Stomach (tissue), 4 donors: ENCODE results near the gene CPLANE2.

Experiments
- CTCF ChIP-seq, 7 experiments: fragments of 450-650 bp in 4 of 7; fragments of 200-600 bp in 3 of 7; sonication (generic) in 3 of 7; IDR thresholded peaks; one replicate each; pipeline ENCODE4 v1.5.1; 2016 to 2019; ENCODE audit warnings: antibody characterized with exemption in 7 of 7, control low read depth in 2 of 7, mild to moderate bottlenecking in 1 of 7
- EP300 ChIP-seq: sonication (generic); formaldehyde crosslinking; IDR thresholded peaks from one replicate; pipeline ENCODE4 v1.6.1; 2017; ENCODE audit warnings: antibody characterized with exemption
- POLR2A ChIP-seq, 4 donors: fragments of 450-650 bp; IDR thresholded peaks; one replicate each; pipeline ENCODE4 v1.6.1; 2016; ENCODE audit warnings: antibody characterized with exemption in 4 of 4, control low read depth in 2 of 4, mild to moderate bottlenecking in 1 of 4, moderate library complexity in 1 of 4
- POLR2AphosphoS5 ChIP-seq, 3 donors: sonication (generic); formaldehyde crosslinking; IDR thresholded peaks; one replicate each; pipeline ENCODE4 v1.6.1; 2016; ENCODE audit warnings: antibody characterized with exemption in 3 of 3

GRCh38 chr1:16248603-16249516 is 11.9 kb upstream of the CPLANE2 start:
- no peak for TF ChIP-seq CTCF (IDR thresholded peaks at IDR 0.05)
- TF ChIP-seq POLR2A (IDR thresholded peaks at IDR 0.05), result no peak
- TF ChIP-seq POLR2AphosphoS5 (IDR thresholded peaks at IDR 0.05), result peak; percentile 70 to 77 (median 70)
- TF ChIP-seq EP300, result no peak
